Left ventricle myocardium inferior (tissue), 1 donor: ENCODE results near the gene NKIRAS2. TPM values are rescaled to one million over a fixed set of nuclear protein-coding genes. Genes with fewer than 3 reads are reported as not detected.
"Not testable (repeated sequence)": the region's sequence is repeated elsewhere in the genome, so short reads cannot be mapped to it uniquely, and the experiment has no call there.

Experiments used
- DNase-seq: peaks from one replicate; pipeline ENCODE4 v3.0.0-alpha.2; 2020
- H3K27ac ChIP-seq: fragments of 200-600 bp; replicated peaks from 2 replicates; pipeline ENCODE4 v1.8.0; 2021
- H3K27me3 ChIP-seq: fragments of 200-600 bp; 2 replicates; pipeline ENCODE4 v1.8.0; 2021; ENCODE audit warnings: low read depth
- H3K36me3 ChIP-seq: fragments of 200-600 bp; 2 replicates; pipeline ENCODE4 v1.8.0; 2021
- H3K4me1 ChIP-seq: fragments of 200-600 bp; 2 replicates; pipeline ENCODE4 v1.8.0; 2021
- H3K4me3 ChIP-seq: fragments of 200-600 bp; 2 replicates; pipeline ENCODE4 v1.8.0; 2021; ENCODE audit warnings: mild to moderate bottlenecking, moderate library complexity
- H3K9me3 ChIP-seq: fragments of 200-600 bp; replicated peaks from 2 replicates; pipeline ENCODE4 v1.8.0; 2021
- CTCF ChIP-seq: fragments of 200-600 bp; IDR thresholded peaks from 2 replicates; pipeline ENCODE4 v1.8.0; 2021; ENCODE audit warnings: antibody characterized with exemption, mild to moderate bottlenecking, borderline replicate concordance
- intact Hi-C: fragments of 100-400 bp; cut with micrococcal nuclease; formaldehyde crosslinking; loops from one replicate; pipeline ENCODE4 v1.11.0; 2022
- total RNA-seq: library from RNA; stranded (reverse); fragmentation: NEBNext Ultra II Directional; extraction: Animal tissue kit (Norgen Biotek cat#: 25700); gene quantifications from one replicate; pipeline ENCODE4 v1.2.1, GENCODE V29; 2021
- donor health status: DM: no; HTN: yes; CAD: no; lungs with severe emphysema.

NKIRAS2 gene
- total RNA-seq, 1 donor from 2014 or later = 50.9 TPM

GRCh38 chr17:42005166-42005565 is 14.7 kb upstream of the NKIRAS2 start:
- Histone ChIP-seq H3K4me3 (no peak overlapping the region), H3K36me3 (peaks cover 29% of the 10 kb centered on the region), H3K27ac (no peak overlapping the region), H3K4me1 (peaks cover 94% of the 10 kb centered on the region), H3K9me3 (no peaks in the 10 kb centered on the region), H3K27me3 (no peaks in the 10 kb centered on the region)
- DNase-seq = no peak
- no peak for TF ChIP-seq CTCF
- intact Hi-C loops = no loop called here

GRCh38 chr17:42009170-42009569 is 10.7 kb upstream of the NKIRAS2 start:
- no peaks in the 10 kb centered on the region for H3K9me3 ChIP-seq
- no peaks in the 10 kb centered on the region for H3K36me3 ChIP-seq
- no peaks in the 10 kb centered on the region for H3K27me3 ChIP-seq
- H3K4me1 ChIP-seq = peaks cover 99% of the 10 kb centered on the region
- TF ChIP-seq CTCF = peak; percentile 24
- H3K27ac ChIP-seq = peak overlapping the region; percentile 36
- DNase-seq = no peak
- intact Hi-C loops = no loop called here
- H3K4me3 ChIP-seq = no peak overlapping the region

GRCh38 chr17:42010266-42010680 is 9.6 kb upstream of the NKIRAS2 start:
- H3K4me3 ChIP-seq, DNase-seq, H3K36me3 ChIP-seq, H3K9me3 ChIP-seq, intact Hi-C loops, H3K27me3 ChIP-seq: not testable (repeated sequence)
- Histone ChIP-seq H3K4me1 (peaks cover 99% of the 10 kb centered on the region), H3K27ac (peak overlapping the region; percentile 33)

- intact Hi-C loops = no loop called here
- Histone ChIP-seq H3K36me3 (no peaks in the 10 kb centered on the region), H3K27me3 (no peaks in the 10 kb centered on the region), H3K9me3 (no peaks in the 10 kb centered on the region), H3K4me1 (peaks cover 99% of the 10 kb centered on the region), H3K27ac (peak overlapping the region; percentile 33), H3K4me3 (no peak overlapping the region)
- DNase-seq = no peak
- no peak for TF ChIP-seq CTCF
Measured at GRCh38 chr17:42010898-42011516, 8.9 kb upstream of the NKIRAS2 start.

GRCh38 chr17:42012363-42012762 is 7.5 kb upstream of the NKIRAS2 start:
- DNase-seq, H3K27ac ChIP-seq, intact Hi-C loops, H3K4me3 ChIP-seq, H3K36me3 ChIP-seq, H3K9me3 ChIP-seq, H3K27me3 ChIP-seq: not testable (repeated sequence)
- H3K4me1 ChIP-seq = peaks cover 99% of the 10 kb centered on the region

- H3K27ac ChIP-seq = peak overlapping the region; percentile 49
- not testable (repeated sequence) for H3K9me3 ChIP-seq, H3K36me3 ChIP-seq
Measured at GRCh38 chr17:42013740-42014139, 6.2 kb upstream of the NKIRAS2 start.

GRCh38 chr17:42016411-42016831 is 3.5 kb upstream of the NKIRAS2 start:
- DNase-seq = no peak
- Histone ChIP-seq H3K4me3 (peak overlapping the region; percentile 84), H3K27ac (peak overlapping the region; percentile 90), H3K4me1 (peaks cover 91% of the 10 kb centered on the region), H3K27me3 (no peaks in the 10 kb centered on the region), H3K9me3 (no peaks in the 10 kb centered on the region), H3K36me3 (peaks cover under 1% of the 10 kb centered on the region)
- no peak for TF ChIP-seq CTCF
- intact Hi-C loops = no loop called here

More at GRCh38 chr17:42013740-42014139, 6.2 kb upstream of the NKIRAS2 start:
- DNase-seq, intact Hi-C loops, H3K4me3 ChIP-seq, H3K27me3 ChIP-seq: not testable (repeated sequence)
- peaks cover 99% of the 10 kb centered on the region for H3K4me1 ChIP-seq
